GM12864 (cell line): ENCODE results near the gene NPR3.

Source experiments
- DNase-seq: peaks from one replicate; pipeline ENCODE4 v3.0.0-alpha.2; 2011; ENCODE audit warnings: low read depth
- H3K4me3 ChIP-seq: 2 replicates; pipeline ENCODE4 v1.5.1; 2011; ENCODE audit warnings: mild to moderate bottlenecking, low read depth, low read length, control low read depth
- TF ChIP-seq, protein P1 (sequence below): IDR thresholded peaks from 2 replicates; pipeline ENCODE4 v1.5.1; 2011; ENCODE audit warnings: low read depth, mild to moderate bottlenecking, moderate library complexity, low read length, control low read depth, inconsistent platforms; ENCODE audit errors: missing control alignments

NPR3 gene

DNA sequence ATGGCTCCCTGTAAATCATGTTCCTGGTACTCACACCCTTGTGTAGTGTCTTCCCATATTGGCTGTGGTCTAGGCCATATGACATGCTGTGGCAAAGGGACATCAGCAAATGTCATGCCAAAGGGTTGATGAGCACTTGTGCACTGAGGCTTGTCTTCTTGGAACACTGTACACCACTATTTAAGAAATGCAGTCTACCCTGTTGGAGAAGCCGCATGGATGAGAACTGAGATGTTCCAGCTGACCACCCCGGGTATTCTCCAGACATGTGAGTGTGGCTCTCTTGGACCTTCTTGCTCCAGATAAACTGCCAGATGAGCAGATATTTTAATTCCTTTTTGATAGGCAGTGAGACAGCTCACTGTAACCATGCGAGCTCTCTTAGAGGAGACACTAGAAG lies 20.5 kb upstream of the NPR3 start:
- TF ChIP-seq, protein P1, sequence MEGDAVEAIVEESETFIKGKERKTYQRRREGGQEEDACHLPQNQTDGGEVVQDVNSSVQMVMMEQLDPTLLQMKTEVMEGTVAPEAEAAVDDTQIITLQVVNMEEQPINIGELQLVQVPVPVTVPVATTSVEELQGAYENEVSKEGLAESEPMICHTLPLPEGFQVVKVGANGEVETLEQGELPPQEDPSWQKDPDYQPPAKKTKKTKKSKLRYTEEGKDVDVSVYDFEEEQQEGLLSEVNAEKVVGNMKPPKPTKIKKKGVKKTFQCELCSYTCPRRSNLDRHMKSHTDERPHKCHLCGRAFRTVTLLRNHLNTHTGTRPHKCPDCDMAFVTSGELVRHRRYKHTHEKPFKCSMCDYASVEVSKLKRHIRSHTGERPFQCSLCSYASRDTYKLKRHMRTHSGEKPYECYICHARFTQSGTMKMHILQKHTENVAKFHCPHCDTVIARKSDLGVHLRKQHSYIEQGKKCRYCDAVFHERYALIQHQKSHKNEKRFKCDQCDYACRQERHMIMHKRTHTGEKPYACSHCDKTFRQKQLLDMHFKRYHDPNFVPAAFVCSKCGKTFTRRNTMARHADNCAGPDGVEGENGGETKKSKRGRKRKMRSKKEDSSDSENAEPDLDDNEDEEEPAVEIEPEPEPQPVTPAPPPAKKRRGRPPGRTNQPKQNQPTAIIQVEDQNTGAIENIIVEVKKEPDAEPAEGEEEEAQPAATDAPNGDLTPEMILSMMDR: no peak
- H3K4me3 ChIP-seq: no peak overlapping the region
- no peak for DNase-seq

DNA sequence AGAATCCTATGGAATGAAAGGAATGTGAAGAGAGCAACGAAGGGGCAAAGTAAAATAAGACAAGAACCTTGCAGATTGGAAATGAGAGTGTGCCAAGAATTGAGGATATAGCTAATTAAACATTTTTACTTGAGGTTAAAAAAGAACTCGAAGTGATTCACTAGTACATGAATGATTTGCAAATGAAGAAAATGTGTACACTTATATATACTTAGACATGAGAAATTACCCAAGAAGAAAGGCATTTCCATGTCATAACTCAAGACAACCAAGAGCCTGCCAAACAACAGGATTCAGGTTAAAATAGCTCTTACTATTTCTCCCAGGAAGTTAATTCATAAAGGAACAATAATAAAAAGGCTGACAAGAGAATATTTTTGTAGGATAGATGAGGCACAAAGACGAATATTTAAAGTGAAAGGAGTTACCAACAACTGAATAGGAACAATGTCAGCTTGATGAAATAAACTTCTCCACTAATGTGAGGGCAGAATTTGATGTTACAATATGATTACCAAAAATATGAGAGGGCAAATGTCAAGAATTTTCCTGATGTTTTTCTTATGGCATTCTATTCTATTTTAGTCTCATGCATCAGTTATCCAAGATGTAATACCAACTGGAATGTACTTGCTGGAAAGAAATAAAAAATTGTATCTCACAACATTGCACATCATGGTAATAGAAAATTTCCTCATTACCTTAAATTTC lies 18.9 kb upstream of the NPR3 start:
- no peak for DNase-seq
- TF ChIP-seq, protein P1: no peak
- no peak overlapping the region for H3K4me3 ChIP-seq

GRCh38 chr5:32703957-32704356 lies 7.2 kb upstream of the NPR3 start:
- TF ChIP-seq, protein P1: no peak
- DNase-seq: no peak
- H3K4me3 ChIP-seq: no peak overlapping the region

DNA sequence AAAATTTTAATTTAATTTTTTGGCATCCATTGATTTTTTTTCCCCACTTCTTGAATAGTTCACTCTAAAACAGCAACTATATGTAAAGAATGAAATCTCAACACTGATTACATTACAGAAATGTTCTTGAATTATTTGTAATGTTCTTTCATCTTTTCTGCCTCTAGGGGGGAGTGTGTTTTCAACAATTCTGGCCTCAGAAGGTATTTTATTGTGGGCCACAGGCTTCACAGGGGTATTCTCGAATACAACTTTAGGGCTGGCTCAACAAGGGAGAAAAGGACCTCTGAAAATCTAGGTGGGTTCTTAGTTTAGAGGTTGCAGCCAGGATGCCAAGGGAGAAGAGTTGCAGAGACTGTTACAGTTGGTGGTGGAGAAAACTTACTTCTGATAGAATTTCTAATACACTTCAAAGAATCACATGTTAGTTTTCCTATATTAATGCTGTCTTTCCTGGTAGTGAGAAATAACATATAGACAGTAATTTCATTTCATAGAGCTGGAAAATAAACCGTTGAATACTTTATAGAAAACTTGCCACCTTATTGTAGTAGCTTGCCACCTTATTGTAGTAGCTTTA lies 3.6 kb upstream of the NPR3 start:
- no peak for DNase-seq
- H3K4me3 ChIP-seq: no peak overlapping the region
- TF ChIP-seq, protein P1: peak; percentile 23

DNA sequence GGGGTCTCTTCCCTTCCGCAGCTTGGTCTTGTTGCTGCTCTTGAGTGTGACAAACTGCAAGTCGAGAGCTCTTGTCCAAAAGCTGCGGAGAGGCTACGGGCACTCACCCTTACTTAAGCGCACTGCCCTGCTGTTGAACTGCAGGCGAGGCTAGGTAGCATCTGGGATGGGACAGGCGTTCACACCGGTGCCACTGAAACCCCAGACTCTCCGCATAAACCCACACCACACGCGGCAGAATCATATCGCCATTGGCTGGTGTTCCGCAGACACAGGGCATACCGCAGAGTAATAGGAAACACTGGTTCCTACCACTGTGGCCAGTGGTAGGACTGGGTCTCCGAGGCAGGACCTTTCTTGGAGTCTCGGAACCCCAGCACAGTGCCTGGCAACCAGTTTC lies 2.2 kb upstream of the NPR3 start:
- TF ChIP-seq, protein P1: no peak
- no peak for DNase-seq
- no peak overlapping the region for H3K4me3 ChIP-seq

DNA sequence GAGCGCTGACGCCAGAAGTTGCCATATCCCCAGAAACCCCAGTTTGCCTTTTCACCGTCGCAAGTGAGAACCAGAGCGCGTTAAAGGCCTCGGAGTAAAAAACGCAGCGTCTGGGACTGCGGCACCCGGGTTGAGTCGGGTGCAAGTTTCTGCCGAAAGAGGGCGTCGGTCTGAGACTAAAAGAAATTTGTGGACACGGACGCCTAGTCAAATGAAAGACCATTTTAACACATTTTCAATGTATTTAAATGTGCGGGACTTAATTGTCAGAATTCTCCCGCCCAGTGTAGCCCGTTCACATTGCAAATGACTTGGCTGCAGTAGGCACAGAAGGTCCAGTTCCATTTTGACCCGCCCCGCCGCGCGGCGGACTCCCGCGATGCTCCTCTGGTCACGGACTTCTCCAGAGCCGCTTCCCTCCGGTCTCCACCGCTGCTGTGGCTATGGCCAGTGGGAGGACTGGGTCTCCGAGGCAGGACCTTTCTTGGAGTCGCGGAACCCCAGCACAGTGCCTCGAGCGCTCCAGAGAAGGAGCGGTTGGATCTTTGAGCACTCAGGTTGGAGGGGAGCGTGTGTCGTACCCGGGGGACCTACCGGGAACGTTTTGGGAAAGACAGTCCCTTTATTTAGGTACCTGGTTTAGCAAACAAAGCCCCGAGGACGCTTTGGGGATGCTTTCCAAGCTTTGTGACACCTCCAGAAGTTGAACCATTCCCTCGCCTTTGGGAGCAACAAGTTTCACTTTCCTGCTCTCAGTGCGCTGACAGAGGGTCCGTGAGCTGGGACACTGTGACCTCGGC lies 1.2 kb upstream of the NPR3 start:
- TF ChIP-seq, protein P1: peak; percentile 45
- DNase-seq: no peak
- no peak overlapping the region for H3K4me3 ChIP-seq

DNA sequence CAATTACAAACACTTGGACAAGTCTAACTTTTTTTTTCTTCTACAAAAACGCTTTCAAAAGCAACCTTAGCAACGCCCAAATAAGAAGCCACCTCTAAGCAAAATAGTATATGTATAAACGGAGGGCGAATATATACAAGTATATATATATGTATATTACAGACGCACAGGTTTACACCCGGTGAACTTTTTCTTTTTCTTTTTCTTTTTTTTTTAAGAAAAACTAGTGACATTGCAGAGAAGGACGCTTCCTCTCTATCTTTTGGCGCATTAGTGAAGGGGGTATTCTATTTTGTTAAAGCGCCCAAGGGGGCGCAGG lies 200 bp downstream of the NPR3 start:
- H3K4me3 ChIP-seq: no peak overlapping the region
- DNase-seq: no peak
- TF ChIP-seq, protein P1: no peak
